SK-N-SH (cell line): ENCODE measurements around the gene TMEM256. TPM values are rescaled to one million over a fixed set of nuclear protein-coding genes. Genes with fewer than 3 reads are reported as not detected.
A peak's percentile ranks its signal among the peaks of the same experiment; 100 is the strongest.

Source experiments
- CTCF ChIA-PET: fragments of 300-600, 350-600 bp; formaldehyde crosslinking; extraction: SDS; loops from one replicate; lab custom pipeline; 2021; lab: Yijun Ruan, JAX
- POLR2A ChIA-PET: fragments of 350-600 bp; sonication (Branson Sonifier 250); formaldehyde crosslinking; extraction: SDS; loops from one replicate; lab custom pipeline; 2020; ENCODE audit warnings: antibody characterized with exemption, inconsistent platforms; lab: Yijun Ruan, JAX
- DNase-seq: peaks from one replicate; pipeline ENCODE4 v3.0.0; 2012
- H2AFZ ChIP-seq: fragments of 200-600 bp; sonication (generic); 2 replicates; pipeline ENCODE4 v1.8.1; 2016; ENCODE audit warnings: antibody characterized with exemption, mild to moderate bottlenecking, low read depth
- H3F3A ChIP-seq: fragments of 200-600 bp; sonication (generic); replicated peaks from 2 replicates; pipeline ENCODE3; 2016; ENCODE audit warnings: antibody characterized with exemption, mild to moderate bottlenecking; ENCODE audit not compliant: insufficient read depth
- H3K27ac ChIP-seq, 2 experiments: fragments of 200-500 bp in 1 of 2; fragments of 200-600 bp in 1 of 2; sonication (Bioruptor generic) in 1 of 2; sonication (generic), shearing (Covaris generic) in 1 of 2; 2 replicates each; pipeline versions ENCODE4 v1.5.1 to v1.6.1; 2014 to 2016; ENCODE audit warnings: low read depth in 2 of 2, inconsistent platforms in 1 of 2, low read length in 1 of 2, mild to moderate bottlenecking in 1 of 2, mixed read lengths in 1 of 2
- H3K27me3 ChIP-seq: fragments of 200-600 bp; sonication (generic), shearing (Covaris generic); 2 replicates; pipeline ENCODE4 v1.6.1; 2016; ENCODE audit warnings: mixed run types; ENCODE audit not compliant: insufficient read depth
- H3K36me3 ChIP-seq, 2 experiments: fragments of 200-500 bp in 1 of 2; fragments of 200-600 bp in 1 of 2; sonication (Bioruptor generic) in 1 of 2; sonication (generic) in 1 of 2; replicated peaks in 1 of 2; 2 replicates each; pipeline versions ENCODE3 to v1.5.1; 2014 to 2016; ENCODE audit warnings: low read length in 1 of 2, mild to moderate bottlenecking in 1 of 2; ENCODE audit not compliant: insufficient read depth in 2 of 2, control insufficient read depth in 1 of 2
- H3K4me1 ChIP-seq, 2 experiments: fragments of 200-500 bp in 1 of 2; fragments of 200-600 bp in 1 of 2; sonication (Bioruptor generic) in 1 of 2; sonication (generic), shearing (Covaris generic) in 1 of 2; 2 replicates each; pipeline versions ENCODE4 v1.5.1 to v1.6.1; 2014 to 2016; ENCODE audit warnings: low read depth in 1 of 2, low read length in 1 of 2, mixed run types in 1 of 2; ENCODE audit not compliant: insufficient read depth in 2 of 2, control insufficient read depth in 1 of 2
- H3K4me2 ChIP-seq: fragments of 200-600 bp; sonication (generic), shearing (Covaris generic); 2 replicates; pipeline ENCODE4 v1.6.1; 2017; ENCODE audit warnings: mixed run types
- H3K4me3 ChIP-seq, 2 experiments: fragments of 200-500 bp in 1 of 2; fragments of 200-600 bp in 1 of 2; sonication (Bioruptor generic) in 1 of 2; sonication (generic), shearing (Covaris generic) in 1 of 2; 2 replicates each; pipeline versions ENCODE4 v1.5.1 to v1.8.1; 2014 to 2016; ENCODE audit warnings: low read depth in 2 of 2, inconsistent platforms in 1 of 2, low read length in 1 of 2, mild to moderate bottlenecking in 1 of 2, mixed read lengths in 1 of 2, moderate library complexity in 1 of 2
- H3K79me2 ChIP-seq: fragments of 200-600 bp; sonication (generic); 2 replicates; pipeline ENCODE4 v1.8.1; 2017; ENCODE audit warnings: mild to moderate bottlenecking; ENCODE audit not compliant: insufficient read depth
- H3K9ac ChIP-seq: fragments of 200-600 bp; sonication (generic); 2 replicates; pipeline ENCODE4 v1.6.1; 2017; ENCODE audit warnings: mixed run types
- H3K9me2 ChIP-seq: fragments of 200-600 bp; sonication (generic); 2 replicates; pipeline ENCODE4 v1.6.1; 2017; ENCODE audit warnings: mixed run types
- H3K9me3 ChIP-seq: fragments of 200-600 bp; sonication (generic); 2 replicates; pipeline ENCODE4 v1.6.1; 2017; ENCODE audit warnings: mixed run types, mild to moderate bottlenecking, moderate library complexity
- H4K20me1 ChIP-seq: fragments of 200-600 bp; sonication (generic); 2 replicates; pipeline ENCODE4 v1.6.1; 2017; ENCODE audit warnings: mild to moderate bottlenecking, mixed run types; ENCODE audit not compliant: insufficient read depth
- CTCF ChIP-seq: fragments of 200-600 bp; sonication (generic); IDR thresholded peaks from 2 replicates; pipeline ENCODE4 v1.6.1; 2017; ENCODE audit warnings: antibody characterized with exemption, mild to moderate bottlenecking, moderate library complexity
- ELF1 ChIP-seq: IDR thresholded peaks from 2 replicates; pipeline ENCODE4 v1.4.0; 2012
- FOXM1 ChIP-seq: IDR thresholded peaks from 2 replicates; pipeline ENCODE4 v1.4.0; 2012; ENCODE audit warnings: low read depth, mild to moderate bottlenecking
- GABPA ChIP-seq: IDR thresholded peaks from 2 replicates; pipeline ENCODE4 v1.4.0; 2012; ENCODE audit warnings: low read depth, mild to moderate bottlenecking
- MEF2A ChIP-seq: IDR thresholded peaks from 2 replicates; pipeline ENCODE4 v1.4.0; 2012; ENCODE audit warnings: low read depth, borderline replicate concordance
- NRF1 ChIP-seq: IDR thresholded peaks from 2 replicates; pipeline ENCODE4 v1.6.1; 2012; ENCODE audit warnings: low read depth, mild to moderate bottlenecking, low read length
- RAD21 ChIP-seq: IDR thresholded peaks from 2 replicates; pipeline ENCODE4 v1.6.1; 2012; ENCODE audit warnings: mild to moderate bottlenecking, low read length
- RCOR1 ChIP-seq: fragments of 150-350 bp; IDR thresholded peaks from 2 replicates; pipeline ENCODE4 v1.6.1; 2017; ENCODE audit warnings: antibody characterized with exemption, low read length
- SIN3A ChIP-seq: IDR thresholded peaks from 2 replicates; pipeline ENCODE4 v1.6.1; 2012; ENCODE audit warnings: low read depth, mild to moderate bottlenecking, low read length, moderate library complexity, borderline replicate concordance
- TEAD4 ChIP-seq: IDR thresholded peaks from 2 replicates; pipeline ENCODE4 v1.4.0; 2012; ENCODE audit warnings: mild to moderate bottlenecking, borderline replicate concordance; ENCODE audit not compliant: insufficient read depth
- USF2 ChIP-seq: fragments of 150-350 bp; IDR thresholded peaks from 2 replicates; pipeline ENCODE4 v1.6.1; 2017; ENCODE audit warnings: antibody characterized with exemption, low read length, low read depth, borderline replicate concordance
- YY1 ChIP-seq: IDR thresholded peaks from 2 replicates; pipeline ENCODE4 v1.4.0; 2012; ENCODE audit warnings: low read depth, mild to moderate bottlenecking
- WGBS: methylation state at CpG from one replicate; pipeline ENCODE4 v1.1.6; 2017; ENCODE audit warnings: low lambda C conversion rate; 5-methylcytosine and 5-hydroxymethylcytosine counted together
- polyA plus RNA-seq, 3 experiments: library from polyadenylated mRNA; depleted of rRNA; stranded (reverse); fragments of >200 nt; gene quantifications; 2 replicates each; pipeline ENCODE4 v1.2.3, GENCODE V29; 2012

Gene TMEM256
- polyA plus RNA-seq, 1 of the 3 experiments (the other 2 are of a cell fraction), result 213 TPM

GRCh38 chr17:7403043-7403726 is 712 bp downstream of the TMEM256 start:
- ChIA-PET POLR2A (interaction anchor here (1.0 to 1.5 kb wide), 8 partner anchors 9 to 284 kb away, joined by 3 to 13 read pairs (median 4); partner anchors contain the start of genes FGF11, NEURL4, PLSCR3 and TP53), CTCF (interaction anchor here (0.6 to 2.6 kb wide), 7 partner anchors 10 to 1909 kb away, joined by 3 to 19 read pairs (median 4); partner anchors contain the start of gene SENP3)
- H3K9ac ChIP-seq, result peak overlapping the region; percentile 68
- peaks cover 23% of the 10 kb centered on the region for H3F3A ChIP-seq
- 26% methylated on average over 7 of the region's 16 CpGs for whole genome bisulfite sequencing
- H3K9me2 ChIP-seq, result no peaks in the 10 kb centered on the region
- H3K4me2 ChIP-seq, result peak overlapping the region; percentile 99
- H3K27me3 ChIP-seq, result no peaks in the 10 kb centered on the region
- peaks cover 5 to 21% of the 10 kb centered on the region in 2 experiments; a peak in 2 of 4 replicates for H3K4me1 ChIP-seq
- no peak for TF ChIP-seq NRF1
- TF ChIP-seq TEAD4, result no peak
- TF ChIP-seq SIN3A, result no peak; the same call in 1 of the 2 replicates
- H3K36me3 ChIP-seq, result peaks cover 0 to 10% of the 10 kb centered on the region in 2 experiments
- H3K4me3 ChIP-seq, result peak overlapping the region; percentile 66 to 91
- H3K9me3 ChIP-seq, result no peaks in the 10 kb centered on the region
- H3K27ac ChIP-seq, result peak overlapping the region; percentile 76 to 91
- H4K20me1 ChIP-seq, result peaks cover 11% of the 10 kb centered on the region; the same call in 1 of the 2 replicates
- DNase-seq, result no peak
- peak overlapping the region; percentile 85; the same call in 1 of the 2 replicates for H2AFZ ChIP-seq
- H3K79me2 ChIP-seq, result peaks cover 49% of the 10 kb centered on the region

GRCh38 chr17:7398612-7399011 is 5.3 kb downstream of the TMEM256 start:
- no peak for TF ChIP-seq MEF2A
- no peak for DNase-seq
- ChIA-PET POLR2A (no interaction called here), CTCF (interaction anchor here (0.6 to 1.7 kb wide), 4 partner anchors 102 to 438 kb away, joined by 3 to 4 read pairs (median 4); no protein-coding TSS in a partner anchor)
- Histone ChIP-seq H3K9ac (no peak overlapping the region), H3K4me3 (no peak overlapping the region), H3K4me2 (no peak overlapping the region), H4K20me1 (no peaks in the 10 kb centered on the region), H3K9me2 (no peaks in the 10 kb centered on the region), H3K36me3 (peaks cover 0 to 10% of the 10 kb centered on the region in 2 experiments), H3K9me3 (no peaks in the 10 kb centered on the region), H3K4me1 (peaks cover 5 to 9% of the 10 kb centered on the region in 2 experiments; a peak in 2 of 4 replicates), H3K79me2 (peaks cover 32% of the 10 kb centered on the region), H2AFZ (no peak overlapping the region), H3K27me3 (no peaks in the 10 kb centered on the region), H3K27ac (no peak overlapping the region), H3F3A (peaks cover 29% of the 10 kb centered on the region)
- 82% methylated on average over 2 of the region's 2 CpGs for WGBS

- Histone ChIP-seq H2AFZ (no peak overlapping the region), H3K27ac (no peak overlapping the region), H3K79me2 (peaks cover 25% of the 10 kb centered on the region; the same call in 1 of the 2 replicates), H3K9ac (no peak overlapping the region), H3F3A (peaks cover 20% of the 10 kb centered on the region), H3K27me3 (no peaks in the 10 kb centered on the region), H3K4me1 (peaks cover 0 to 9% of the 10 kb centered on the region in 2 experiments; a peak in 1 of 4 replicates), H3K9me3 (no peaks in the 10 kb centered on the region), H3K9me2 (no peaks in the 10 kb centered on the region), H3K36me3 (peaks cover 11 to 17% of the 10 kb centered on the region in 2 experiments), H3K4me2 (no peak overlapping the region), H3K4me3 (no peak overlapping the region), H4K20me1 (no peaks in the 10 kb centered on the region)
- DNase-seq, result no peak
- 91% methylated on average over 4 of the region's 4 CpGs for WGBS
- TF ChIP-seq YY1 (no peak), ELF1 (no peak), CTCF (no peak), RAD21 (no peak), RCOR1 (no peak), NRF1 (no peak), GABPA (no peak), FOXM1 (no peak), USF2 (no peak)
- ChIA-PET CTCF (interaction anchor here (1.2 kb wide), 1 partner anchor 41 kb away, joined by 3 read pairs; no protein-coding TSS in a partner anchor), POLR2A (no interaction called here)
Observed at GRCh38 chr17:7396147-7396546, 7.8 kb downstream of the TMEM256 start.
